NCI-H2196 (cell line): ENCODE data around the gene PRR35.

Experiments
- DNase-seq: peaks from one replicate; lab custom pipeline; 2025; ENCODE audit not compliant: unreplicated experiment; lab: John Stamatoyannopoulos, UW

PRR35 gene

GRCh38 chr16:561957-562938 is 2.1 kb downstream of the PRR35 start:
- no peak for DNase-seq

- DNase-seq, result no peak
Measured at GRCh38 chr16:563072-563644, 3.0 kb downstream of the PRR35 start.

- DNase-seq, result no peak
Measured at GRCh38 chr16:564690-565418, 4.7 kb downstream of the PRR35 start.

- no peak for DNase-seq
Measured at GRCh38 chr16:565419-566330, 5.5 kb downstream of the PRR35 start.

- DNase-seq, result peak; percentile 75
Measured at GRCh38 chr16:566475-567372, 6.5 kb downstream of the PRR35 start, which contains the start of gene NHLRC4. TSS of gene NHLRC4 (plus strand) at chr16:567005. CDS start at chr16:568048, 1,043 bp downstream.

- DNase-seq, result no peak
Measured at GRCh38 chr16:567373-568256, 7.4 kb downstream of the PRR35 start.

GRCh38 chr16:568401-569258 is 8.4 kb downstream of the PRR35 start:
- DNase-seq, result peak; percentile 22

- peak; percentile 52 for DNase-seq
Measured at GRCh38 chr16:569445-570254, 9.5 kb downstream of the PRR35 start, which contains the start of gene PIGQ. TSS of gene PIGQ (plus strand) at chr16:569968. CDS start at chr16:574075, 4,107 bp downstream.

- DNase-seq, result no peak
Measured at GRCh38 chr16:572865-573650, 12.9 kb downstream of the PRR35 start.

GRCh38 chr16:574021-574760 is 14.0 kb downstream of the PRR35 start:
- DNase-seq, result no peak

GRCh38 chr16:575354-576196 is 15.4 kb downstream of the PRR35 start:
- DNase-seq, result no peak

GRCh38 chr16:576197-576822 is 16.1 kb downstream of the PRR35 start:
- no peak for DNase-seq

GRCh38 chr16:576823-577201 is 16.6 kb downstream of the PRR35 start:
- no peak for DNase-seq

- no peak for DNase-seq
Measured at GRCh38 chr16:577796-578195, 17.6 kb downstream of the PRR35 start.
